ENCODE data around the gene SLC33A1. TPM values are rescaled to one million over a fixed set of nuclear protein-coding genes. Genes with fewer than 3 reads are reported as not detected.

Gene SLC33A1
- total and polyA plus RNA-seq, 10 of the 15 experiments (the other 5 are each of a cell fraction or from before 2014, with no cell fraction given), result 6.4 to 25.2 (median 19.8) TPM

- TF ChIP-seq, protein P1, sequence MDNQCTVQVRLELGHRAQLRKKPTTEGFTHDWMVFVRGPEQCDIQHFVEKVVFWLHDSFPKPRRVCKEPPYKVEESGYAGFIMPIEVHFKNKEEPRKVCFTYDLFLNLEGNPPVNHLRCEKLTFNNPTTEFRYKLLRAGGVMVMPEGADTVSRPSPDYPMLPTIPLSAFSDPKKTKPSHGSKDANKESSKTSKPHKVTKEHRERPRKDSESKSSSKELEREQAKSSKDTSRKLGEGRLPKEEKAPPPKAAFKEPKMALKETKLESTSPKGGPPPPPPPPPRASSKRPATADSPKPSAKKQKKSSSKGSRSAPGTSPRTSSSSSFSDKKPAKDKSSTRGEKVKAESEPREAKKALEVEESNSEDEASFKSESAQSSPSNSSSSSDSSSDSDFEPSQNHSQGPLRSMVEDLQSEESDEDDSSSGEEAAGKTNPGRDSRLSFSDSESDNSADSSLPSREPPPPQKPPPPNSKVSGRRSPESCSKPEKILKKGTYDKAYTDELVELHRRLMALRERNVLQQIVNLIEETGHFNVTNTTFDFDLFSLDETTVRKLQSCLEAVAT (IDR thresholded peaks at IDR 0.05), result no peak; the same call in none of the 2 replicates
- TF ChIP-seq, protein P2, sequence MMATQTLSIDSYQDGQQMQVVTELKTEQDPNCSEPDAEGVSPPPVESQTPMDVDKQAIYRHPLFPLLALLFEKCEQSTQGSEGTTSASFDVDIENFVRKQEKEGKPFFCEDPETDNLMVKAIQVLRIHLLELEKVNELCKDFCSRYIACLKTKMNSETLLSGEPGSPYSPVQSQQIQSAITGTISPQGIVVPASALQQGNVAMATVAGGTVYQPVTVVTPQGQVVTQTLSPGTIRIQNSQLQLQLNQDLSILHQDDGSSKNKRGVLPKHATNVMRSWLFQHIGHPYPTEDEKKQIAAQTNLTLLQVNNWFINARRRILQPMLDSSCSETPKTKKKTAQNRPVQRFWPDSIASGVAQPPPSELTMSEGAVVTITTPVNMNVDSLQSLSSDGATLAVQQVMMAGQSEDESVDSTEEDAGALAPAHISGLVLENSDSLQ (IDR thresholded peaks at IDR 0.05), result peak; percentile 91
- peak; percentile 72; the same call in 1 of the 2 replicates for TF ChIP-seq SMAD5 (IDR thresholded peaks at IDR 0.05; ENCODE audit: low read depth)
- TF ChIP-seq IRF5 (IDR thresholded peaks at IDR 0.05; ENCODE audit: borderline replicate concordance), result no peak; the same call in 1 of the 2 replicates
- TF ChIP-seq, protein P3, sequence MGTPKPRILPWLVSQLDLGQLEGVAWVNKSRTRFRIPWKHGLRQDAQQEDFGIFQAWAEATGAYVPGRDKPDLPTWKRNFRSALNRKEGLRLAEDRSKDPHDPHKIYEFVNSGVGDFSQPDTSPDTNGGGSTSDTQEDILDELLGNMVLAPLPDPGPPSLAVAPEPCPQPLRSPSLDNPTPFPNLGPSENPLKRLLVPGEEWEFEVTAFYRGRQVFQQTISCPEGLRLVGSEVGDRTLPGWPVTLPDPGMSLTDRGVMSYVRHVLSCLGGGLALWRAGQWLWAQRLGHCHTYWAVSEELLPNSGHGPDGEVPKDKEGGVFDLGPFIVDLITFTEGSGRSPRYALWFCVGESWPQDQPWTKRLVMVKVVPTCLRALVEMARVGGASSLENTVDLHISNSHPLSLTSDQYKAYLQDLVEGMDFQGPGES (IDR thresholded peaks at IDR 0.05), result peak; percentile 77
- TF ChIP-seq SREBF1 (IDR thresholded peaks at IDR 0.05; ENCODE audit: low read length), result peak; percentile 88
- TF ChIP-seq, protein P4, sequence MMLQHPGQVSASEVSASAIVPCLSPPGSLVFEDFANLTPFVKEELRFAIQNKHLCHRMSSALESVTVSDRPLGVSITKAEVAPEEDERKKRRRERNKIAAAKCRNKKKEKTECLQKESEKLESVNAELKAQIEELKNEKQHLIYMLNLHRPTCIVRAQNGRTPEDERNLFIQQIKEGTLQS (IDR thresholded peaks at IDR 0.05; ENCODE audit: borderline replicate concordance, extremely low read depth, low read depth, low read length), result peak; percentile 80; the same call in 1 of the 2 replicates
- no peak for TF ChIP-seq KAT2A (conservative IDR thresholded peaks at IDR 0.05; ENCODE audit: control insufficient read depth, low read depth, low read length)
- TF ChIP-seq BCL11A (IDR thresholded peaks at IDR 0.05; ENCODE audit: low read depth, low read length), result no peak
- TF ChIP-seq CREM (IDR thresholded peaks at IDR 0.05; ENCODE audit: low read depth), result peak; percentile 86
- peak; percentile 79 for TF ChIP-seq MEF2A (IDR thresholded peaks at IDR 0.05; ENCODE audit: insufficient read depth, low read depth, low read length)
- TF ChIP-seq MYC (IDR thresholded peaks at IDR 0.05; ENCODE audit: insufficient read depth, insufficient read length, insufficient replicate concordance, low read length, severe bottlenecking), result peak; percentile 88
Measured at GRCh38 chr3:155854141-155854940, at the start of gene SLC33A1 (continued).

Measured in GM12878 (cell line).